Measurements from ENCODE around the gene ZNF253. TPM values are rescaled to one million over a fixed set of nuclear protein-coding genes. Genes with fewer than 3 reads are reported as not detected.
"Not testable (repeated sequence)": the region's sequence is repeated elsewhere in the genome, so short reads cannot be mapped to it uniquely, and the experiment has no call there.

The ZNF253 gene
- total RNA-seq, 1 donor from 2014 or later: 6.1 TPM

DNA sequence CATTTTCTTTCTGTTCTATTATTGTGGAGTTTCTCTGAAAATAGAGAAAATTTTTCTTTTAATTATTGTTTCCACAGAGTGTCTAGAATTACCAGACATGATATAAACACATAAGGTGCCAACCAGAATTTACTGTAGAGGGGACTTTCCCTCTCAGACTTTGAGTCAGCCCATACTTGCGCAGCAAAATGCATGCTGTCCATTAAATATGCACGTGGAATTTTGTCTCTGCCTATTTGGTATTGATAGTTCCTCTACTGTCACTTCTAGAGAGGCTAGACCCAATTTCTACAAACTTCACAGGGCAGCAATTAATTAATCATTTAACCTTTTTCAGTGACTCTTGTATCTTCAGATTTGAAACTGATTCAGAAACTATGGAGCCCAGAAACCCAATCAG is 44.0 kb downstream of the ZNF253 start:
- Mint-ChIP-seq H3K4me3 (ENCODE audit: unreplicated experiment) (no peak overlapping the region), H3K27me3 (ENCODE audit: low read depth) (no peaks in the 10 kb centered on the region), H3K36me3 (ENCODE audit: low read depth) (peaks cover 17% of the 10 kb centered on the region), H3K4me1 (ENCODE audit: low read depth) (peaks cover 28% of the 10 kb centered on the region), H3K27ac (ENCODE audit: unreplicated experiment) (no peak overlapping the region), H3K9me3 (ENCODE audit: low read depth) (no peaks in the 10 kb centered on the region)
- TF ChIP-seq CTCF (IDR thresholded peaks at IDR 0.05): no peak
- no peak for DNase-seq (ENCODE audit: low spot score)

DNA sequence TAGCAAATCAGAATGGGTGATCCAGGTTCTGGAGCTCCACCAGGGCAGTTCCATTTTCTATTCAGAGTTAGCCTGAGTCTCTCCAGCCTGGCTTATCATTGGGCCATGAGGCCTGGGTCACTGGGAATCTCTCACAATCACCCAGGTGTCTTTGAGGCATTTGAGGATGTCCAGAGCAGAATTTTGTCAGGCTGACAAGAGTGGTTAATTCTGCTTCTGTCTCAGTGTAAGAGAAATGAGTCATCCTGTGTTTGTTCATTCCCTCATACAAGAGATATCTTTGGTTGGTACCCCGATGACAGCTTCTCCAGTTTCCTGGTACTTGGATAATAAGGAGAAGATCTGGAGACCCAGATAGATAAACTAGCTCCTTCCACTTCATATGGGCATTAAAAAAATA is 45.5 kb downstream of the ZNF253 start:
- H3K4me1 Mint-ChIP-seq (ENCODE audit: low read depth): peaks cover 15% of the 10 kb centered on the region
- peaks cover 20% of the 10 kb centered on the region for H3K36me3 Mint-ChIP-seq (ENCODE audit: low read depth)

DNA sequence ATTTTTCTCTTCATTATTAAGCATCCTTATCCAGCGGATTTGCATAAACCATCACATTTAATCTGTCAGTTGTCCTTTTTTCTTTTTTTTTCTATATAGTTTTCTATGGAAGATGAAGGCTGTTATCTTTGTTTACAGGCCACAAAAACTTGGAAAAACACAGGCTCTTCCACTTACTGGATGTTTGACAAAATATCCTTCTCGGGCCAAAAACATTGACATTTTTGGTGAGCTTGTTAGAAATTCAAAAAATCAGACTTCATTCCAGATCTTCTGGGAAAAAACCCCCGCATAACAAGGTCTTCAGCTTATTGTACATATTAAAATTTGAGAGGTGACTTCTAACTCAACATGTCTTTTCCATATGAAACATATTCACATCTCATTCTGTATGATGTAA is 48.9 kb downstream of the ZNF253 start:
- TF ChIP-seq CTCF (IDR thresholded peaks at IDR 0.05): no peak
- Mint-ChIP-seq H3K9me3 (ENCODE audit: low read depth) (peaks cover 2% of the 10 kb centered on the region), H3K27ac (ENCODE audit: unreplicated experiment) (no peak overlapping the region), H3K27me3 (ENCODE audit: low read depth) (no peaks in the 10 kb centered on the region), H3K36me3 (ENCODE audit: low read depth) (peaks cover 31% of the 10 kb centered on the region), H3K4me1 (ENCODE audit: low read depth) (peaks cover 8% of the 10 kb centered on the region), H3K4me3 (ENCODE audit: unreplicated experiment) (no peak overlapping the region)
- no peak for DNase-seq (ENCODE audit: low spot score)

More for the DNA sequence above, 45.5 kb downstream of the ZNF253 start:
- Mint-ChIP-seq H3K4me3 (ENCODE audit: unreplicated experiment) (no peak overlapping the region), H3K9me3 (ENCODE audit: low read depth) (no peaks in the 10 kb centered on the region), H3K27ac (ENCODE audit: unreplicated experiment) (no peak overlapping the region), H3K27me3 (ENCODE audit: low read depth) (no peaks in the 10 kb centered on the region)
- TF ChIP-seq CTCF (IDR thresholded peaks at IDR 0.05): no peak
- no peak for DNase-seq (ENCODE audit: low spot score)

GRCh38 chr19:19930417-19930816 is 64.7 kb downstream of the ZNF253 start:
- peaks cover 47% of the 10 kb centered on the region for H3K9me3 Mint-ChIP-seq (ENCODE audit: low read depth)

GRCh38 chr19:19933432-19934314 is 68.0 kb downstream of the ZNF253 start:
- Mint-ChIP-seq H3K9me3 (ENCODE audit: low read depth) (peaks cover 51% of the 10 kb centered on the region), H3K36me3 (ENCODE audit: low read depth) (peaks cover 49% of the 10 kb centered on the region), H3K27ac (ENCODE audit: unreplicated experiment) (peak overlapping the region; percentile 61)
- H3K27me3 Mint-ChIP-seq (ENCODE audit: low read depth); H3K4me1 Mint-ChIP-seq (ENCODE audit: low read depth); H3K4me3 Mint-ChIP-seq (ENCODE audit: unreplicated experiment); DNase-seq (ENCODE audit: low spot score): not testable (repeated sequence)

More at GRCh38 chr19:19930417-19930816, 64.7 kb downstream of the ZNF253 start:
- H3K4me3 Mint-ChIP-seq (ENCODE audit: unreplicated experiment); H3K4me1 Mint-ChIP-seq (ENCODE audit: low read depth); DNase-seq (ENCODE audit: low spot score); H3K27ac Mint-ChIP-seq (ENCODE audit: unreplicated experiment); H3K27me3 Mint-ChIP-seq (ENCODE audit: low read depth): not testable (repeated sequence)
- peak; percentile 38 for TF ChIP-seq CTCF (IDR thresholded peaks at IDR 0.05)
- peaks cover 67% of the 10 kb centered on the region for H3K36me3 Mint-ChIP-seq (ENCODE audit: low read depth)
